Stomach (tissue), 4 donors: ENCODE data around the gene LARGE1.

ENCODE experiments used
- EP300 ChIP-seq: sonication (generic); formaldehyde crosslinking; IDR thresholded peaks from one replicate; pipeline ENCODE4 v1.6.1; 2017; ENCODE audit warnings: antibody characterized with exemption
- POLR2A ChIP-seq, 4 donors: fragments of 450-650 bp; IDR thresholded peaks; one replicate each; pipeline ENCODE4 v1.6.1; 2016; ENCODE audit warnings: antibody characterized with exemption in 4 of 4, control low read depth in 2 of 4, mild to moderate bottlenecking in 1 of 4, moderate library complexity in 1 of 4
- POLR2AphosphoS5 ChIP-seq, 3 donors: sonication (generic); formaldehyde crosslinking; IDR thresholded peaks; one replicate each; pipeline ENCODE4 v1.6.1; 2016; ENCODE audit warnings: antibody characterized with exemption in 3 of 3
- TF ChIP-seq, protein P1 (sequence below), 7 experiments: fragments of 450-650 bp in 4 of 7; fragments of 200-600 bp in 3 of 7; sonication (generic) in 3 of 7; IDR thresholded peaks; one replicate each; pipeline ENCODE4 v1.5.1; 2016 to 2019; ENCODE audit warnings: antibody characterized with exemption in 7 of 7, control low read depth in 2 of 7, mild to moderate bottlenecking in 1 of 7

DNA sequence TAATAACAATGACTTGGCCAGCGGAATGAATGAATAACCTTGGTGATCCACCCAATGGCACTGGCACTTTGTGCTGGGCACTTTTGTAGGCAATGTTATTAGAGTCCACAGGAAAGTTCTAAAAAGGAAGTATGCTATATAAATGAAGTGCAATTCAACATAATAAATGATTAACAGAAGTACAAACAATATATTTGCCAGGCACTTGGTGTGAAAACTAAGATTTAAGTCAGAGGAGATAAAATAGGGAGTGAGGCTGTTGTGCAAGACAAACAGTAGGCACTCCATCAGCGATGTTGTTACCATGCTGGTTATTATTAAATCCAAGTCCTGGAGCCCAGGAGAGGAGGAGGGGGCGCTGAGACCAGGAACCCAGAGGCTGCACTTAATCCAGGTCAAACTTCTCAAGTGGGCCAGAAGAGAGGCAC is 173.8 kb downstream of the LARGE1 start:
- no peak for TF ChIP-seq EP300
- TF ChIP-seq, protein P1, sequence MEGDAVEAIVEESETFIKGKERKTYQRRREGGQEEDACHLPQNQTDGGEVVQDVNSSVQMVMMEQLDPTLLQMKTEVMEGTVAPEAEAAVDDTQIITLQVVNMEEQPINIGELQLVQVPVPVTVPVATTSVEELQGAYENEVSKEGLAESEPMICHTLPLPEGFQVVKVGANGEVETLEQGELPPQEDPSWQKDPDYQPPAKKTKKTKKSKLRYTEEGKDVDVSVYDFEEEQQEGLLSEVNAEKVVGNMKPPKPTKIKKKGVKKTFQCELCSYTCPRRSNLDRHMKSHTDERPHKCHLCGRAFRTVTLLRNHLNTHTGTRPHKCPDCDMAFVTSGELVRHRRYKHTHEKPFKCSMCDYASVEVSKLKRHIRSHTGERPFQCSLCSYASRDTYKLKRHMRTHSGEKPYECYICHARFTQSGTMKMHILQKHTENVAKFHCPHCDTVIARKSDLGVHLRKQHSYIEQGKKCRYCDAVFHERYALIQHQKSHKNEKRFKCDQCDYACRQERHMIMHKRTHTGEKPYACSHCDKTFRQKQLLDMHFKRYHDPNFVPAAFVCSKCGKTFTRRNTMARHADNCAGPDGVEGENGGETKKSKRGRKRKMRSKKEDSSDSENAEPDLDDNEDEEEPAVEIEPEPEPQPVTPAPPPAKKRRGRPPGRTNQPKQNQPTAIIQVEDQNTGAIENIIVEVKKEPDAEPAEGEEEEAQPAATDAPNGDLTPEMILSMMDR (IDR thresholded peaks at IDR 0.05) = no peak
- TF ChIP-seq POLR2AphosphoS5 (IDR thresholded peaks at IDR 0.05) = peak in 2 of 3 donors; percentile 41 to 54
- TF ChIP-seq POLR2A (IDR thresholded peaks at IDR 0.05) = no peak
